NCI-H345 treated with DMSO at 0.1 percent for 48 hours (cell line): ENCODE data around the gene KCTD17.

Source experiments
- DNase-seq: peaks from one replicate; lab custom pipeline; 2025; ENCODE audit not compliant: unreplicated experiment; lab: John Stamatoyannopoulos, UW

The KCTD17 gene

GRCh38 chr22:37036655-37037377 is 14.7 kb upstream of the KCTD17 start:
- DNase-seq, result no peak

- no peak for DNase-seq
Observed at GRCh38 chr22:37037669-37038068, 13.9 kb upstream of the KCTD17 start.

- DNase-seq, result no peak
Observed at GRCh38 chr22:37039466-37039865, 12.1 kb upstream of the KCTD17 start.

- DNase-seq, result no peak
Observed at GRCh38 chr22:37043209-37043827, 8.2 kb upstream of the KCTD17 start.

- no peak for DNase-seq
Observed at GRCh38 chr22:37043828-37044538, 7.6 kb upstream of the KCTD17 start.

- no peak for DNase-seq
Observed at GRCh38 chr22:37044634-37045625, 6.6 kb upstream of the KCTD17 start.

GRCh38 chr22:37045958-37046357 is 5.6 kb upstream of the KCTD17 start:
- DNase-seq, result no peak

- no peak for DNase-seq
Observed at GRCh38 chr22:37046589-37046988, 5.0 kb upstream of the KCTD17 start.

GRCh38 chr22:37047006-37047405 is 4.5 kb upstream of the KCTD17 start:
- DNase-seq, result no peak

- DNase-seq, result no peak
Observed at GRCh38 chr22:37048133-37048532, 3.4 kb upstream of the KCTD17 start.

GRCh38 chr22:37049224-37049623 is 2.3 kb upstream of the KCTD17 start:
- no peak for DNase-seq

GRCh38 chr22:37050913-37051312 is 629 bp upstream of the KCTD17 start:
- DNase-seq, result no peak

GRCh38 chr22:37052386-37053309 is 1.1 kb downstream of the KCTD17 start:
- DNase-seq, result no peak

- no peak for DNase-seq
Observed at GRCh38 chr22:37053310-37054055, 1.9 kb downstream of the KCTD17 start.

GRCh38 chr22:37054056-37054395 is 2.5 kb downstream of the KCTD17 start:
- DNase-seq, result no peak

GRCh38 chr22:37054600-37055365 is 3.2 kb downstream of the KCTD17 start:
- no peak for DNase-seq

GRCh38 chr22:37056246-37056645 is 4.7 kb downstream of the KCTD17 start:
- DNase-seq, result no peak

GRCh38 chr22:37057226-37057625 is 5.7 kb downstream of the KCTD17 start:
- DNase-seq, result no peak
